Measurements from ENCODE around the gene CDH16.

CDH16 gene

DNA sequence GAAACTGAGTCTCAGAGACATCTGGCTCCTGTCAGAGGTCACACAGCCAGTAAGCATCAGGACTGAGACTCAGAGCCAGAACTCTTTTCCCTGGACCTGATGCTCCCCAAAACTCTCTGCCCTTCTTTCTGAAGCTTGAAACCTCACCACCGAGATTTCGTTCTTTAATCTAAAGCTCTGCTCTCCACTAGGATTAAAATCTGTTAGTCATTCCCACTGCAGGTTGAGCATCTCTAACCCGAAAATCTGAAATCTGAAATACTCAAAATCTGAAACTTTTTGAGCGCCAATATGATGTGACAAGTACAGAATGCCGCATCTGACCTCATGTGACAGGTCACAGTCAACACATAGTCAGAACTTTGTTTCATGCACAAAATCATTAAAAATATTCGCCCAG, 2.2 kb downstream of the CDH16 start:
- H3K4me3 ChIP-seq (ENCODE audit: low read depth, low read length), result no peak overlapping the region
- TF ChIP-seq, protein P1, sequence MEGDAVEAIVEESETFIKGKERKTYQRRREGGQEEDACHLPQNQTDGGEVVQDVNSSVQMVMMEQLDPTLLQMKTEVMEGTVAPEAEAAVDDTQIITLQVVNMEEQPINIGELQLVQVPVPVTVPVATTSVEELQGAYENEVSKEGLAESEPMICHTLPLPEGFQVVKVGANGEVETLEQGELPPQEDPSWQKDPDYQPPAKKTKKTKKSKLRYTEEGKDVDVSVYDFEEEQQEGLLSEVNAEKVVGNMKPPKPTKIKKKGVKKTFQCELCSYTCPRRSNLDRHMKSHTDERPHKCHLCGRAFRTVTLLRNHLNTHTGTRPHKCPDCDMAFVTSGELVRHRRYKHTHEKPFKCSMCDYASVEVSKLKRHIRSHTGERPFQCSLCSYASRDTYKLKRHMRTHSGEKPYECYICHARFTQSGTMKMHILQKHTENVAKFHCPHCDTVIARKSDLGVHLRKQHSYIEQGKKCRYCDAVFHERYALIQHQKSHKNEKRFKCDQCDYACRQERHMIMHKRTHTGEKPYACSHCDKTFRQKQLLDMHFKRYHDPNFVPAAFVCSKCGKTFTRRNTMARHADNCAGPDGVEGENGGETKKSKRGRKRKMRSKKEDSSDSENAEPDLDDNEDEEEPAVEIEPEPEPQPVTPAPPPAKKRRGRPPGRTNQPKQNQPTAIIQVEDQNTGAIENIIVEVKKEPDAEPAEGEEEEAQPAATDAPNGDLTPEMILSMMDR (IDR thresholded peaks at IDR 0.05; ENCODE audit: low read depth, low read length, missing control alignments), result no peak
- DNase-seq (ENCODE audit: low read depth), result no peak

DNA sequence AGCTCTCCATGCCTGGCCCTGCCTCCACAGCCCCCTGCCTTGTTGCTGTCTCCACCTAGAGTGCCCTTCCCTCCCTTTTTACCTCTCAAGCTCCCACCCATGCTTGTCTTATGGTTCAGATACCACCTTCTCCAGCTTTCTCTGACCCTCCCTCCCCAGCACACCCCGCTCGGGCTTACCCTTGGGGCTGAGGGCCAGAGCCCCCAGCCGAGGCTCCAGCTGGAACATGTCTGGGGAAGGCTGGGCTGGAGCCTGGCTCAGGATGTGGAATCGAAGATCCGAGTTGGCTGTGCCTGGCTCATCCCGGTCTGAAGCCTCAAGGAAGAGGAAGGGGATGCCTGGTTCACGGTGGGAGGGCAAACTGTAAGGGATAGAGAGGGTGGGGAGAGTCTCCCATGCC, 3.6 kb downstream of the CDH16 start:
- TF ChIP-seq, protein P1 (IDR thresholded peaks at IDR 0.05; ENCODE audit: low read depth, low read length, missing control alignments), result no peak
- no peak for DNase-seq (ENCODE audit: low read depth)
- H3K4me3 ChIP-seq (ENCODE audit: low read depth, low read length), result no peak overlapping the region

DNA sequence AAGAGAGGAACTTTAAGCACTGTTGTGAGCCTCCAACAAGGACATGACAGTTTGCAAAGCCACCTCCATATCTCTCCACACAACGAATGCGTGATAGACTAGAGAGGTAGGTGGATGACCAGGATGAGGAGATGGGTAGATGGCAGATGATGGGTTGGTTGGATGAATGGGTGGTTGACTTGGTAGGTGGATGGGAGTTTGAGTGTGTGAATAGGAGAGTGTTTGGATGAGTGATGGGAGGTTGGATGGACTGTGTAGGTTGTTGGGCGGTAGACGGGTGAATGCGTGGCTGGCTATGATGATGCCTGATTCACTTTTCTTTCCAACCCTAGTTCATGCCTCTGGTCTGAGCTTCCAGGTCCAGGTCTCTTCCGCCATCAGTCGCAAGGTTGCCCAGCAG, 4.1 kb downstream of the CDH16 start:
- TF ChIP-seq, protein P1 (IDR thresholded peaks at IDR 0.05; ENCODE audit: low read depth, low read length, missing control alignments), result no peak
- no peak overlapping the region for H3K4me3 ChIP-seq (ENCODE audit: low read depth, low read length)
- no peak for DNase-seq (ENCODE audit: low read depth)

DNA sequence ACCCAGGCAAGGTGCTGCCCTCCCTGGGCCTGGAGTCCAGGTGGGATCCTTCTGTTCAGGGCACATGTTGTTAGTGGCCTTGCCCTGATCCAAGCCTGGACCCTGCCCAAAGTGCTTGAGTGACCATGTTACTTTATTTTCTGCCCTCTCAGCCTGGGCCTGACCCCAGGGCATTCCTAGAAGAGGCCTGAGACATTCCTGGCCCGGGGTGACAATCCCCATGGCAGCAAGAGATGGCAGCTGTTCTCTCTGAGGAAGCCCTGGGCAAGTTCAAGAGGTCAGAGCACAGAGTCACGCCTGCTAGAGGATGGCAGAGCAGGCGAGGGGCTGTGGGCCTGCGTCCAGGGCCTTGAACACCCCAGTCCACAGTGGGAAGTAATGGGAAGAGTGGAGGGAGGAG, 5.0 kb downstream of the CDH16 start:
- no peak for DNase-seq (ENCODE audit: low read depth)
- H3K4me3 ChIP-seq (ENCODE audit: low read depth, low read length), result no peak overlapping the region
- TF ChIP-seq, protein P1 (IDR thresholded peaks at IDR 0.05; ENCODE audit: low read depth, low read length, missing control alignments), result no peak

DNA sequence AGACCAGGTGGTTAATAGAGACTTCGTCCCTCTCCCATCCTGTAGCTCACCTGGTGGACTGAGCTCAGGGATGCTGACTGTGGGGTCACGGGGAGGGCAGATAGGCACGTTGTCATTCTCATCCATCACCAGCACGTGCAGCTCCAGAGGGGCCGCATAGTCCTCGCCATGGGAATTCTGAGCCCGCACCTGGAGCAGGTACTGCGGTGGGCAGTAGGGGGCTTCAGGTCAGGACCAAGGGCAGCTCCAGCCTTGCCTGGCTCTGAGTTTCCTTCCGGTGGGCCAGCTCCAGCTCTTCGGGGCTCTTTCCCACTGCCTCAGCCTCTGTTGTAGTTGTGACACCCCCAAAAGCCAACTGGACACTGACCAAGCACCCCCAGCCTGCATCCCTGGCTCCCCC, 5.6 kb downstream of the CDH16 start:
- DNase-seq (ENCODE audit: low read depth), result no peak
- no peak overlapping the region for H3K4me3 ChIP-seq (ENCODE audit: low read depth, low read length)
- TF ChIP-seq, protein P1 (IDR thresholded peaks at IDR 0.05; ENCODE audit: low read depth, low read length, missing control alignments), result no peak

DNA sequence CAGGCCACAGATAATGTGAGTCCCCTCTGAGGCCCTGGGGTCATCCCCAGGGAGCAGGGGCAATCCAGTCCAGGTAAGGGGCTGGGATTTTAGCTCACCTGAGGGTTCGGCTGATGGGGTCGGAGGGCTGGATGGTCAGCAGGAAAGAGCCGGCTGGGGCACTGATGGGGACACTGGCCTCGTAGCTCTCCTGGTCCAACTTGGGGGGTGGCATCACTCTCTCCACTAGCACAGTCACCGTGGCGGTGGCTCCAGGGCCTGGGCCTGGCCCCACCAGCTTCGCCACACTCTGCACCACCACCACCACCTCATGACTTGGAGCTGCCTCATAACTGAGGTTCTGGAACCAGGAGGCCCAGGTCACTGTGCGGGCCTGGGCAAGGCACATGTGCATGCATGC, 6.9 kb downstream of the CDH16 start:
- no peak for DNase-seq (ENCODE audit: low read depth)
- H3K4me3 ChIP-seq (ENCODE audit: low read depth, low read length), result no peak overlapping the region
- TF ChIP-seq, protein P1 (IDR thresholded peaks at IDR 0.05; ENCODE audit: low read depth, low read length, missing control alignments), result no peak

DNA sequence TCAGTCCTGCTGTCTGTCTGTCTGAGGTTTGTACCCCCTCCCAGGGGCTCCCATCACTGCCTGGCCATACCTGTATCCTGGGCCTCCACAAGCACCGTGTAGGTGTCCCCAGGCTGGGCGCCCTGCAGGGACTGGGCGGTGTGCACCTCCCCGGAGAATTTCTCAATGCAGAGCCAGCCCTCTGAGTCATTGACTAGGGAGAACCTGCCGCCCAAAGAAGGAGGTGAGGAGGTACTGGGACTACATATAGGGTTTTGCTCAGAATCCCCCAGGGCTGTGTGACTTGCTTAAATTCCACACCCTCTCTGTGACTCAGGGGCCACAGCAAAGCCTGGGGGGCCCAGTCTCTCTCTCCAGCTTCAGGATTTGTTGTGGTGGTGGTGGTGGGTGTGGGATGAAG, 7.6 kb downstream of the CDH16 start:
- H3K4me3 ChIP-seq (ENCODE audit: low read depth, low read length), result no peak overlapping the region
- DNase-seq (ENCODE audit: low read depth), result no peak
- TF ChIP-seq, protein P1 (IDR thresholded peaks at IDR 0.05; ENCODE audit: low read depth, low read length, missing control alignments), result no peak
